ENCODE results near the gene CD27.
"Not testable (repeated sequence)": the region's sequence is repeated elsewhere in the genome, so short reads cannot be mapped to it uniquely, and the experiment has no call there.

The CD27 gene

DNA sequence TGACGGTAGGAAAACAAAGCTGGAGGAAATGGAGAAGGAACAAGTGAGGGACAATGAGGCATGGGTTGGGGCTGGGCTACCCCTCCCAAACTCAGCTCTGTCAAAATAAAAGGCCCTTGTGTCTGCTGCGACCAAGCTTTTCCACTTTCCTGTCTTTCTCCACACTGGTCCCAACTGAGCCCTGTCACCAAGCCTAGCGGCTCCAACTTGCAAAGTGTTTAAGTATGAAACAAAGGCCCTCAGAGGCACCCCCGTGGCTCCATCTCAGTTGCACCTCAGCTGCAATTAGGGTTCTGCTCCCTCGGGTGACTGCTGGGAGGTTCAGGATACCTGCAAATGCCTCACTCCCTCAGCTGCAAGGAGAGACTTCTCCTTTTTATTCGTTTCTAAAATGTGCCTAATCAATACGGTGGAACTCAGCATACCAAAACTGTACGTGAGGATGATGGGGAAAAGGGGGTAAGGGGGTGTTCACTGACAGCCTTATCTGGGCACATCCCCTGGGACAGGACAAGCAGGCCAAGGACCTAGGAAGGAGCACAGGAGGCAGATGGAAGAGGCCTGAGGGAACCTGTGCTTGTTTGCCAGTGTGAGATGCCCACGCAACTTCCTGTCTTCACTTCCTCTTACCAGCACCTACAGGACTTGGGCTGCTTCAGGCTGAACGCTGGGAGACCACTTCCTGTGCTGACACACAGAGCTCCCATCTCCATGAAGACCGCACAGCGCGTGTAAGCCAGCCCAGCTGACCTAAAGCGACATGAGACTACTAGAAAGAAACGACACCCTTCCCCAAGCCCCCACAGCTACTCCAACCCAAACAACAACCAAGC lies 16.9 kb downstream of the CD27 start:
- no peak for DNase-seq

DNA sequence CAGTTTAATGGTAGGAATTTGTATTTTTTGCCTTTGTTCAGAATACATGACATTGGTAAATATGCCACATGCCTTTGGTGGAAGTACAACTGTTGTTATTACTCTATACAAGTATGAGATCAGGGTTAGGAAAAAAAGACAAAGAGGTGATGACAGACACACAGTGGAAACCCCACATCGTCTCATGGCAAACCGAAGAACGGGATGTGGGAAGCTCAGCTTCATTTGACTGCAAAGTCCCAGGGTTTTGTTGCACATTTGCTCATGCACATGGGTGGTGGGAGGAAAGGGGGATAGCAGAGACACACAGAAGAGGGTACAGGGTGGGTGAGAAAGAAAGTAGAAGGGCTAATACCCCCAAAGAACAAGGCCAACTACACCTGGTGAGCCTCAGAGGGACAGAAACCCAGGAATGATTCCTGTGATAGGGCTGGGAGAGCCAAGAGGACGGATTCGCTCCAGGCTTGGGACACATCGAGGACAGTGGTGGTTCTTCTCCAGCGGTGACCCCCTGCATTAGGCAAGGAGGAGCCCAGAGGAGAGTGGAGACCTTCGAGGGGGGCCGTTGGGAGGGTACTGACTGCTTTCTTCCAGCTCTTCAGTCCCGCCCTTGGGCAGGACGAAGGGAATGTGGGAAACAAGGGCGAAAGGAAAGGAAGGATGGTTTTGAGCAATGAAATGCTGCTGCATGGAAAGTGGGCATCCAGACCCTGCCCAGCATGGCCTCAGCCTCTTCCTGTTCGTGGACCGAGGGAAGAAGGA lies 17.7 kb downstream of the CD27 start:
- no peak for DNase-seq

DNA sequence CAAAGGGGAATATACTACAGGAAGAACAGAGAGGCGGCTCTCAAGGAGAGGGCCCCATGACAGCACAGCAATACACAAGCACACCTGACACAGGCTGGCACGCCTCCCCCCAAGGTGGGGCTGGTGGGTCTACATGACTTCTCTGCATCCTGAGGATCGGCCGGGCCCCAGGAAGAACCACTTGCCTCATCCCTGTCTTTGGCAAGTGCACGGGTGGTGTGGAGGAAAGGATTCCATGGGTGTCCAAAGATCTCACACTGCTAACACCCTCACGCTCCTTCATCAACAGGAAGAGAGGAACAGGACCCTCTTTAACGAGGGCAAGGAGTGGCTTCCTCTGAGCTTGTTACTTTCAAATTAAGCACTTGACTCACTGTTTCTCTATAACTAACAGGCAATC lies 18.5 kb downstream of the CD27 start:
- DNase-seq: no peak

DNA sequence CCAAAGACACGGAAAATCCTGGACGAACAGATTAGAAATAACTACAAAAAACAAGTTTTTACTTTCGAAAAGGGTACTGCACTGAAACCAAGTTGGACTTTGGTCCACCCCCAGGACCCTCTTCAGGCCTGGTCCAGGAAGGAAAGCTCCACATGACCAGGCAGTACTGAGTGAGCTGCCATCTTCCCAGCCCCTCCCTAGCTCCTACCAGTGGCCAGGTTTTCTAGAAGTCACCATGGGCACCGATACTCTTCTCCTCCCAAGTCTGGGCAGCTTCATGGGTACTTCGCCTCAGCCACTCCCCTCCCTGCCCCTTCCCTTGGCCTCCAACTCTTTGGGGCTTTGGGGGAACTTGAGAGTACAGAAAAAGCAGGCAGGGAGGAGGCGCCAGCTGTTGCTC lies 19.1 kb downstream of the CD27 start:
- DNase-seq: no peak

DNA sequence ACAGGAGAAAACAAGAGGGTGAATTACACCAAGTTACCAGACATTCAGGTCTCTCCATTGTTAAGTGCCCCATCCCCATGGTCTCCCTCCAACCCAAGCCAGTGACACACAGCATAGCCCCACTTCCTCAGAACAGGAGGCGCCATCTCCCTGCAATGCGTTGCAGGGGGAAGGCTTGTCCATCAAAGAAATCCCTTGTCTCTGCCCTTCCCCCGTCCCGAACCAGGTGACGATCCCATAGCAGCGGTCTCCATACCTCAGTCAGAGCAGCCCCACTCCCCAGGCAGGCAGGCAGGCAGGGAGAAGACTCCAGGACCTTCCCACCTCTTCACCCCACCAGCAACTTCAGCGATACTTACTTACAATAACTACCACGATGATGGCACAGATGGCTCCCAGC lies 19.8 kb downstream of the CD27 start:
- DNase-seq: no peak

DNA sequence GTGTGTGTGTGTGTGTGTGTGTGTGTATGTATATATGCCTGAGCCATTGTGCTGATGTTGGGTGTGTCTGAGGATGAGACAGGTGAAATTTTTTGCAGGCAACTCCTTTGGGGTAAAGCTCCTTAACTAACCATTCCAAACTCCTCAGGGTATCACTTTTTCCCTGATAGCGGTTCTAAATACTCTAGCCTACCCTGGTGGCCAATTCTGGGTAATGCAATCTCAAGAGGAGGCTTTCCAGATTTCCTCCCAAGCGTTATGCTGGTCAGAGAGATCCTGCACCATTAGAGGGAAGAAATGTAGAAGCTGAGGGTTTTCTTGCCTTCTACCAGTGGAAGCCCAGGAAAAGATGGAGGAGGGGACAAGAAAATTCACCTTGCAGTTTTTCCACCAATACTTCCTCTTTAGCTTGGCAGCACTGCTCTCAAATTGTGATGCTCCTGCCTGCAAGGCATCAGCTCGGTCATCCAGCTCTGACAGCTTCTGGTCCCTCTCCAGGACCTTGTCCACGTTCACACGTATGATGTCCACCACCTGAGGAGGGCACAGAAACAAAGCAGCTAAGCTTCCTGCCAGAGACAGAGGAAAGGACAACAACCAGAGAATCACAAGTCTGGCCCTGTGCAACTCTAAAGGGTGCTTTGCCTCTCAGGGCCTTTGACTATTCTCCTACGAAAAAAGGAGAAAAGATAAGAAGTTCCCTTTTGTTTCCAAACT lies 20.9 kb downstream of the CD27 start:
- DNase-seq: peak; percentile 14

DNA sequence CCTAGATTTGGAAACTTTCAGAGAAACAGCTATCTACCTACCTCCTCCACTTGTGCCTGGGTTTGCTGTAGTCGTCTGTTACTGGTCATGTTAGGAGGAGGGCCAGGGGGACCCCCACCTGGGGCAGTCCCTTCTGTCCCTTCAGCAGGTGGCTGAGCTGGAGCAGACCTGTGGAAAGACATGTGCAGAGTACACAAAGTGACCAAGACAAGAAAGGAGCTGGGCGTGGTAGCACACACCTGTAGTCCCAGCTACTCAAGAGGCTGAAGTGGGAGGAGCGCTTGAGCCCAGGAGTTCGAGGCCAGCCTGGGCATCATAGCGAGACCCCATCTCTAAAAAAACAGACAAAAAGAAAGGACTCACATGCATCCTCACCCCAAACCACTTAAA lies 21.4 kb downstream of the CD27 start:
- no peak for DNase-seq

DNA sequence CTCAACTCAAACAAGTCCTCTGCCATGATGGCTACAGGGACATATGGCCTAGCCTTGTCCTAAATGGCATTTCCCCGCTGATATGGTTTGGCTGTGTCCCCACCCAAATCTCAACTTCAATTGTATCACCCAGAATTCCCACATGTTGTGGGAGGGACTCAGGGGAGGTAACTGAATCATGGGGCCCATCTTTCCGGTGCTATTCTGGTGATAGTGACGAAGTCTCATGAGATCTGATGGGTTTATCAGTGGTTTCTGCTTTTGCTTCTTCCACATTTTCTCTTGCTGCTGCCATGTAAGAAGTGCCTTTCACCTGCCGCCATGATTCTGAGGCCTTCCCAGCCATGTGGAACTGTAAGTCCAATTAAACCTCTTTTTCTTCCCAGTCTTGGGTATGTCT lies 22.0 kb downstream of the CD27 start:
- DNase-seq: not testable (repeated sequence)

DNA sequence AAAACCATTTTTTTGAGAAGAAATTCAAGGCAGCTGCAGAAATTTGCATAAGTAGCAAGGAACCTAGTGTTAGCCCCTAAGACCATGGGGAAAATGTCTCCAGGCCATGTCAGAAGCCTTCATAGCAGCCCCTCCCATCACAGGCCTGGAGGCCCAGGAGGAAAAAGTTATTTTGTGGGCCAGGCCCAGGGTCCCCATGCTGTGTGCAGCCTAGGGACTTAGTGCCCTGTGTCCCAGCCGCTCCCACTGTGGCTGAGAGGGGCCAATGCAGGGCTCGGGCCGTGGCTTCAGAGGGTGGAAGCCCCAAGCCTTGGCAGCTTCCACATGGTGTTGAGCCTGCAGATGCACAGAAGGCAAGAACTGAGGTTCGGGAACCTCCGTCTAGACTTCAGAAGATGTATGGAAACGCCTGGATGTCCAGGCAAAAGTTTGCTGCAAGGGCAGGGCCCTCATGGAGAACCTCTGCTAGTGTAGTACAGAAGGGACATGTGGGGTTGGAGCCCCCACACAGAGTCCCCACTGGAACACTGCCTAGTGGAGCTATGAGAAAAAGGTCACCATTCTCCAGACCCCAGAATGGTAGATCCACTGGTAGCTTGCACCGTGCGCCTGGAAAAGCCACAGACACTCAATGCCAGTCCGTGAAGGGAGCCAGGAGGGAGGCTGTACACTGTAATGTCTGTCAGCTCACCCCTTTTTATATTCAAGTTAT lies 23.0 kb downstream of the CD27 start:
- DNase-seq: not testable (repeated sequence)

DNA sequence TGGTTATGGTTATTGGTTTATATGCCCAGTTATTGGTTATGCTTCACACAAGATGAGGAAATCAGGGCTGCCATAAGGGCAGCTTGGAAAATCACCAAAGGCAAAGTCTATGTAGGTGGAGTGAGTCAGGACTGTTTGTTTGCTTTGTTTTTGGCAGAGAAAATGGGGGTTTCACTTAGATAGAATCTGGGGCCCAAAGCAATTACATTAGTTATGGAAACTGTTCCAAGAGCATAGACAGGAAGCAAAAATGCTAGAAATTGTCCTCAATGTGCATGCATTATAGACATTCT lies 23.5 kb downstream of the CD27 start:
- no peak for DNase-seq

DNA sequence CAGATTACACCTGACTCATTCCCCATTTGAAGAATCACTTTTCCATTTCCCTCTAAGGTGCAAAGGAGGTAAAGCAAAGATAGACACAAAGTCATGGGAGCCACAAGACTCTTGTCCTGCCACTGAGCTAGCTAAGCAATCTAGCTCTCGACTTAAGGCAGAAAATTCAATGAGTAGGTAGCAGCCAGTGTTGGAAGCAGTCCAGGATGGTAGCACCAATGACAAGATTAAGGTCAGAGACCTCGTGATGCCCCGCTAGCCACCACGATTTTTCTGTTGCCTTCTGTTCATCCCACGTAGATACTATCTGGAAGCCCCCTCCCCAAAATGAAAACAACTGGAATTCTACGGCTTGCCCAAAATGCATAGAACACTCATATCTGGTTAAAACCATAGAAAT lies 24.3 kb downstream of the CD27 start:
- DNase-seq: no peak

DNA sequence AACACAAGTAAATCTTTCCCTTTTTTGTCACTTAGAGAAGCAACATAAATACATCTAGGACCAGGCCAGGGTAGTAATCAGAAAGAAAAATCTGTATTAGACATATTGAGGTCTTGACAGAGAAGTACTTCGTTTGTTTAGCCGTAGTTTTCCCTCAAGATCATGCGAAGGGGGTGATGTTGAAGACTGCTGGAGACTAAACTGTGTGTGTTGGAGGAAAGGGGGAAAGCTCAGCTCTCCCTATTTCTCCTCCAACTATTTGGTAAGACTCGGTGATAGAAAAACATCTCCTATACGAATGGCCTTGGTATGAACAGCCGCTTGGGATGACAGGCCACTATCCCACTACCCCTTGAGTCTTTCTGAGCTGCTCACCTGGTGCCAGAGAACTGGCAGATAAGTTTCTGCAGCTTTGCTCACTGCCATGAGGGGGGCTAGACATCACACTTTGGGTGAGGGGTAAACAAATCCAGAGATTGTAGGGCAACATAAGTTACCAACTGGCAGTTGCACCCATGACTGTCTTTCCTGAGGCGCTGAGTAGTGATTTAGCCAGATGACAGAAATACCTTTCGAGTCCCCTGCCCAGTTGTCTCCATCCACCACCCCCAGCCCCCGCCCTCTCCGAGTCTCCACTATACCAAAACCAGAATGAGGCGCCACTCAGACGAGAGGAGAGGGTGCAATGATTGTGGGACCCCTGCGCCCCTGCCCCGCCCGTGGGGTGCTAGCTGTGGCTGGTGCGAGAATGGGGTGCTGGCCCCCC lies 25.0 kb downstream of the CD27 start:
- DNase-seq: no peak

DNA sequence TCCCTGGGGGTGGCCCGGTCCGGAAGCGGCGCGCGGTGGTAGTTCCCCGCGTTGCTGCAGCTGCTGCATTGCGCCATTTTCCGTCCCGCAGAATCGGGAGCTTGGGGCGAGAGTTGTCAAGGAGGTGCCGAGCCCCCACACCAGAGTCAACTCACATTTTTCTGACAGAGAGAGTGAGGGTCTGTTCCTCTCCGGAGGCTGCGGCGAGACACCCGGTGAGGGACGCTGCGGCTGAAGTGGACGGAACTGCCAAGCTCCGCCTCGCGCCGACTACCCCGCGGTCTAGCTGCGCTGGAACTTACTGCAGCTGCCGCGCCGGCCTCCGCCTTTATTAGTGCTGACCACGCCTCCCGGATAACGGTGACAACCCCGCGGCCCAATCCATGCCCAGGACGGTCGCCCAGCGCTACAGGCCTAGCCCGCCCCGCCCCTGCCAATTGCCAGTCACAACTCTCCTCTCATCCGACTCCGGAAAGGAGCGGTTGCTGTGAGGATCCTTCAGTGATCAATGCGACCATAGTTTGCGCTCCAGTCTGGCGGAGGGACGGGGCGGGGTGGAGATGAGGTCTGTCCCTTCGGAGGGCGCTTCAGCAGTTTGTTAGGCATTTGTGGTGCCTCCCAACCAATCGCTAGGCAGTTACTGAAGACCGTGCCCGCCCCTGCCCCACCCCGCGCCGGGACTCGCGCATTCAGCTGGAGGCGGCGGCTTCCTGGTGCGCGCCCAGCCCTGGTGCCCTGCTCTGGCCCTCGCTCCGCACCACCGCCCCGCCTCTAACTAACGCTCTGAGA lies 25.8 kb downstream of the CD27 start, which contains the start of gene VAMP1:
Gene VAMP1 (minus strand): TSS at position 303 of the 789 bp plus-strand sequence. CDS start 146 bp downstream, at position 157.
- peak; percentile 93 for DNase-seq

DNA sequence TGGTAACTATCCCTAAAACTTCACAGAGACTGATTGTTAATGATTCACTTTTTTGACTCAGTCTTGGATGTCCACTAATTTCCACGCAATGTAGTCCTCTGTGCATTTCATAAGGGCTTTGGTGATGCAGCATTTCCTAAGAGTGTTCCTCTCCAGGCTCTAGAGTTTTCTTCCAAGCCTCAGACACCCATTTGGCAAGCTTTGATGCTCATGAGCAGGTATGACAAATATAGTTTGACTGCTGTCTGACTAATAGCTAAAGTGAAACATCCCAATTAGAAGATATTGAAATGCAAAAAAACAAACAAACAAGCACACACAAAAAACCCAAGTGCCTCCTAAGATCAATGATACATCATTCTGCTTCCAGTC lies 27.2 kb downstream of the CD27 start:
- no peak for DNase-seq

DNA sequence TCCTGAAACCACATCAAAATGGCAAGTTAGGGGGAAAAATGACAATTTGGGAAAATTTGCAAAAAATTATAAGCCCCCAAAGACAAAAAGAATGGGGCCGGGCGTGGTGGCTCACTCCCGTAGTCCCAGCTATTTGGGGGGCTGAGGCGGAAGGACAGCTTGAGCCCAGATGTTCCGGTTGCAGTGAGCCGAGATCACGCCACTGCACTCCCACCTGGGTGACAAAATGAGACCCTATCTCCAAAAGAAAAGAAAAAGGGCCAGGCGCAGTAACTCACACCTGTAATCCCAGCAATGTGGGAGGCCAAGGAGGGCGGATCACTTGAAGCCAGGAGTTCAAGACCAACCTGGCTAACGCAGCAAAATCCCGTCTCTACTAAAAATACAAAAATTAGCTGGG lies 27.7 kb downstream of the CD27 start:
- no peak for DNase-seq

DNA sequence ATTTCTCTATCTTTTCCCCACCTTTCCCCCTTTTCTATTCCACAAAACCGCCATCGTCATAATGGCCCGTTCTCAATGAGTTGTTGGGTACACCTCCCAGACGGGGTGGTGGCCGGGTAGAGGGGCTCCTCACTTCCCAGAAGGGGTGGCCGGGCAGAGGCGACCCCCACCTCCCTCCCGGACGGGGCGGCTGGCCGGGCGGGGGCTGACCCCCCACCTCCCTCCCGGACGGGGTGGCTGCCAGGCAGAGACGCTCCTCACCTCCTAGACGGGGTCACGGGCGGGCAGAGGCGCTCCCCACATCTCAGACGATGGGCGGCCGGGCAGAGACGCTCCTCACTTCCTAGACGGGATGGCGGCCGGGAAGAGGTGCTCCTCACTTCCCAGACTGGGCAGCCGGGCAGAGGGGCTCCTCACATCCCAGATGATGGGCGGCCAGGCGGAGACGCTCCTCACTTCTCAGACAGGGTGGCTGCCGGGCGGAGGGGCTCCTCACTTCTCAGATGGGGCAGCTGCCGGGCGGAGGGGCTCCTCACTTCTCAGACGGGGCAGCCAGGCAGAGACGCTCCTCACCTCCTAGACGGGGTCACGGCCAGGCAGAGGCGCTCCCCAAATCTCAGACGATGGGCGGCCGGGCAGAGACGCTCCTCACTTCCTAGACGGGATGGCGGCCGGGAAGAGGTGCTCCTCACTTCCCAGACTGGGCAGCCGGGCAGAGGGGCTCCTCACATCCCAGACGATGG lies 30.6 kb downstream of the CD27 start:
- not testable (repeated sequence) for DNase-seq

DNA sequence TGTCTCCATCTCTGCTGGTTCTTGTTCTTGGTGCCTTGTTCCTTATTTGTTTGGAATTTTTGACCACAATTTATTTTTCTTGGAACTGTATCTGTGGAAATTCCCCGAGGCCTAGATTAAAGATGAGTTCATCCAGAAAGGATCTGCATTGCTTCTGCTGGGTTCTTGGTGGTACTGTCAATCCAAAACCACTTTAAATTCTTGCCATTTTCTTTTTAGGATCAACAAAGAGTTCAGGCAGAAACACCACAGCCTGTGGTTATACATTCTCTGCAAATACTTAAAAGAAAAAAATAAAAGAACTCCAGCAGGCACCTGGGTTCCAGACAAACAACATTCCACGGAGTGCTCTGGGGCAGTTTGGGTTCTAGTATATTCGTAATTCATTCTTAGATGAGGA lies 31.7 kb downstream of the CD27 start:
- DNase-seq: no peak

DNA sequence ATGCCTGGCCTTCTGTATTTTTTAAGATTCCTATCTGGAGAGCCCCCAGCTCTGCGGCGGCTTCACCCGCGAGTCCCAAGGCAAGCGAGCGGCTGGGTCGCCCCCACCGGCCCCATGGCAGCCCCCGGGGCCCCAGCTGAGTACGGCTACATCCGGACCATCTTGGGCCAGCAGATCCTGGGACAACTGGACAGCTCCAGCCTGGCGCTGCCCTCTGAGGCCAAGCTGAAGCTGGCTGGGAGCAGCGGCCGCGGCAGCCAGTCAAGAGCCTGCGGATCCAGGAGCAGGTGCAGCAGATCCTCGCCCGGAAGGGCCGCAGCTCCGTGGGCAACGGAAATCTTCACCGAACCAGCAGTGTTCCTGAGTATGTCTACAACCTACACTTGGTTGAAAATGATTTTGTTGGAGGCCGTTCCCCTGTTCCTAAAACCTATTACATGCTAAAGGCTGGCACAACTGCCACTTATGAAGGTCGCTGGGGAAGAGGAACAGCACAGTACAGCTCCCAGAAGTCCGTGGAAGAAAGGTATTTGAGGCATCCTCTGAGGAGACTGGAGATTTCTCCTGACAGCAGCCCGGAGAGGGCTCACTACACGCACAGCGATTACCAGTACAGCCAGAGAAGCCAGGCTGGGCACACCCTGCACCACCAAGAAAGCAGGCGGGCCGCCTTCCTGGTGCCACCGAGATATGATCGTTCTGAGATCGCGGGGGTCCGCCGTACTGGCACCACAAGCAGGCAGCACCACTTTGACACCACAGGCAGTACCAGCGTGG lies 33.0 kb downstream of the CD27 start:
- DNase-seq: not testable (repeated sequence)

DNA sequence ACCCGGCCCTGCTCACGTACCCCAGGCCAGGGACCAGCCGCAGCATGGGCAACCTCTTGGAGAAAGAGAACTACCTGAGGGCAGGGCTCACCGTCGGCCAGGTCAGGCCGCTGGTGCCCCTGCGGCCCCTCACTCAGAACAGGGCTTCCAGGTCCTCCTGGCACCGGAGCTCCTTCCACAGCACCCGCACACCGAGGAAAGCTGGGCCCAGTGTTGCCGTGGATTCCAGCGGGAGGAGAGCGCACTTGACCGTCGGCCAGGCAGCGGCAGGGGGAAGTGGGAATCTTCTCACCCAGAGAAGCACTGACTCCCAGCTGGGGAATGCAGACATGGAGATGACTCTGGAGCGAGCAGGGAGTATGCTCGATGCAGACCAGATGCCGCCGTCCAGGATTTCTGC lies 33.7 kb downstream of the CD27 start:
- no peak for DNase-seq

DNA sequence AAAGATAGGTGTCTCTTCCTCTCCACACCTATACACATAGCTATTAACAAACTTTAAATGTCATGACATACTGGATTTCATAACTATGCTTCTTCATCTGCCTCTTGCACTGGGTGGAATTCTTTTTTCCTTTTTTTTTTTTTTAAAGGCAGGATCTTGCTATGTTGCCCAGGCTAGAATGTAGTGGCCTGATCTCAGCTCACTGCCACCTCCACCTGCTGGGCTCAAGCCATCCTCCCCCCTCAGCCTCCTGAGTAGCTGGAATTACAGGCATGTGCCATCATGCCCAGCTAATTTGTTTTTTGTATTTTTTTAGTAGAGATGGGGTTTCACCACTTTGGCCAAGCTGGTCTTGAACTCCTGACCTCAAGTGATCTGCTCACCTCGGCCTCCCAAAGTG lies 43.5 kb downstream of the CD27 start:
- DNase-seq: no peak
